ENCODE results near the gene CPZ. TPM values are rescaled to one million over a fixed set of nuclear protein-coding genes. Genes with fewer than 3 reads are reported as not detected.
"Not testable (repeated sequence)": the region's sequence is repeated elsewhere in the genome, so short reads cannot be mapped to it uniquely, and the experiment has no call there.

CPZ gene
- polyA plus RNA-seq, 3 donors: 0.28 to 6.9 (median 3.2) TPM

GRCh38 chr4:8615921-8616787, 23.6 kb downstream of the CPZ start:
- WGBS, 3 donors: 77 to 81% (median 80%) methylated on average over 26 of the region's 26 CpGs

GRCh38 chr4:8616831-8617230, 24.3 kb downstream of the CPZ start:
- H3K27ac ChIP-seq (ENCODE audit: low read depth, low read length): no peak overlapping the region

More at GRCh38 chr4:8615921-8616787, 23.6 kb downstream of the CPZ start:
- H3K27ac ChIP-seq (ENCODE audit: low read depth, low read length): no peak overlapping the region

DNA sequence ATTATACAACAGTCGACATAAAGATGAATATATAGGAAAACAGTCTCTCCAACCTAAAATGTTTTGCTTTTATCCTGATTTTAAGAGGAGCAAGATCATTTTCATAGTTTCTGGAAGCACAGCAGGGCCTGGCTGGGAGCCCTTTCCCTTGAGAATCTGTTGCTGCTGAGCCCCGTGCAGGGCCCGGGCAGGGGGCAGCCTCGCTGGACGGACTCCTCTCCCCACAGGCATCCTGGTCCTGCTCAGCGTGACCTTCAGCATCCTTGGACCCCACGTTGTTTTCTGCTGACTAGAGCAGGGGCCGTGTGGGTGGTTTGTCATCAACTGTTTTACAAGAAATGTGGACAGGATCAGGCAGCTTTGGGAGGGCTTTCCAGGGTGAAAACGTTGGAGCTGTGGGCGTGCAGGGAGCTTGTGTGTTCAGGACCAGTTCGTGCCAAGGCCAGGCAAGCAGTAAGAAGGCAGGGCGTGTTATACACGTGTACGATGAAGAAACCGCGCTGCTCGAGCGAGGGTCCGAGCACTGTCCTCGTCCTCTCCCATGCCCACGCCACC, 25.0 kb downstream of the CPZ start:
- 58 to 72% (median 62%) methylated on average over 21 of the region's 21 CpGs for WGBS, 3 donors
- H3K27ac ChIP-seq (ENCODE audit: low read depth, low read length): no peak overlapping the region

More at GRCh38 chr4:8616831-8617230, 24.3 kb downstream of the CPZ start:
- 67 to 77% (median 69%) methylated on average over 16 of the region's 16 CpGs for WGBS, 3 donors

GRCh38 chr4:8618421-8618820, 25.9 kb downstream of the CPZ start:
- WGBS, 3 donors: 82 to 85% (median 82%) methylated on average over 15 of the region's 15 CpGs
- H3K27ac ChIP-seq (ENCODE audit: low read depth, low read length): no peak overlapping the region

- H3K27ac ChIP-seq (ENCODE audit: low read depth, low read length): no peak overlapping the region
- 83 to 90% (median 88%) methylated on average over 28 of the region's 28 CpGs for WGBS, 3 donors
Measured at GRCh38 chr4:8618961-8619720, 26.6 kb downstream of the CPZ start.

DNA sequence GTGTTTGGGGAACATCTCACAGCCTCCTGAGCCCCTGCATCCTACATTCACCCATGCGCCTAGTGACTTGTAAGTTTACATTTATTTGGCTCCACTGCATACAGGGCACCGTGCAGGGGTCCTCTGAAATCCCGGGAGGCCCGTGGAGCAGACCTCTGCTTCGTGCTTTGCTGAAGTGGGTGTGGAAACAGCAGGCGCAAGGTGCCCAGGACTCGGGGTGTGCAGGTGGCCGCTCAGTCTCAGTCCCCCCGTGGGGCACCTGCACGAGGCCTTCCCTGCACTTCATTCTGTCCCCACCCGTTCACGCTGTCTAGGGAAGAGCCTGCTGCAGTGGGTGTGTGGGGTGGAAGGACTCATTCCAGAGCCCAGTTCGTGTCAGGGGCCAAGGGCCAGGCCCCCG, 28.6 kb downstream of the CPZ start:
- WGBS, 3 donors: 71 to 86% (median 73%) methylated on average over 7 to 11 of the region's 14 CpGs
- H3K27ac ChIP-seq (ENCODE audit: low read depth, low read length): not testable (repeated sequence)

- not testable (repeated sequence) for H3K27ac ChIP-seq (ENCODE audit: low read depth, low read length)
- no CpG with 5 or more reads among the region's 29 CpGs for WGBS, 3 donors
Measured at GRCh38 chr4:8624601-8625272, 32.2 kb downstream of the CPZ start.

DNA sequence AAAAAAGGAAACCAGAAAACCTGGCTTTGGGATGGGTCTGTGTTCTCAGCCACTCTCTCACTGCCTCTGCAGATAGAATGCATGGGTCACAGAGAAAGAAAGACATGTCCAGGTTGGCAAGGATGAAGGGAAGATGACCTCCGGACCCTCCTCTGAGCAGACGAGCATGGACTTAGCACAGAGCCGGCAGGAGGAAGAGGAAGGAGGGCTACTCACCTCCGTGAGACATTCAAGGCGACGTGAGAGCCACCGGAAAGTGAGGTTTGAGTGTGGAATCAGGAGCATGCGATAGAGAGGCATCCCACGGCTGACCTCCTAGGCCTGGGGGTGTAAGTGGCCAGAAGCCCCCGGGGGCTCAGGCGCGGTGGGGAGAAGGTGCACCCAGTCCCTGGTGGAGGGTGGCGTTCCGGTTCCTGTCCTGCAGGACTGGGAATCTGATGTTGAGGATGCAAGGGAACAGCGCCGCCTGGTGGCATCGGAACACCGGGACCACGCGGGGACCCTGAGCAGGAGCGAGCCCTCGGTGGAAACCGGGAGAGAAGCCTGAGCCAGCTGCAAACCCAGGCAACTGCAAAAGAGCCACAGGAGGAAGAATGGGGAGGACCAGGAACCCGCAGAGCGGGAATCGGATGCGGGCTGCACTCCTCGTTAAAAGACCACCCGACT, 37.8 kb downstream of the CPZ start:
- not testable (repeated sequence) for H3K27ac ChIP-seq (ENCODE audit: low read depth, low read length)
- no CpG with 5 or more reads among the region's 29 CpGs for WGBS, 3 donors

DNA sequence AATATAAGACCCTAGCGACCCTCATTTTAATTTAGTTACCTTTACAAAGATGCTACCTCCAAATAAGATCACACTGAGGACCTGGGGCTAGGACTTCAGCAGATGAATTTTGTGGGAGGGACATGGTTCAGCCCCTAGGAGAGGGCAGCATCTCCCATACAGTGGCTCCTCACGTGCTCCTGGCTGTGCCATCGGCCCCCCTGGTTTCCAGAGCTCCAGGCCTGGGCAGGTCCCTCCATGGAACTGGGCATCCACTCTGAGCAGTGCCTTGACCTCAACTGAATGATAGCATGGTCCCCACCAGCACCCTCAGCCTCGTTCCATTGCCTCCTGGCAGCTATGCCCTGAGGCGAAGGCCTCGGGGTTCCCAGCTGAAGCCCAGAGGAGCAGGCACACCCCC, 39.3 kb downstream of the CPZ start:
- WGBS, 3 donors: 69 to 91% (median 84%) methylated on average over 2 to 5 of the region's 6 CpGs
- H3K27ac ChIP-seq (ENCODE audit: low read depth, low read length): not testable (repeated sequence)

DNA sequence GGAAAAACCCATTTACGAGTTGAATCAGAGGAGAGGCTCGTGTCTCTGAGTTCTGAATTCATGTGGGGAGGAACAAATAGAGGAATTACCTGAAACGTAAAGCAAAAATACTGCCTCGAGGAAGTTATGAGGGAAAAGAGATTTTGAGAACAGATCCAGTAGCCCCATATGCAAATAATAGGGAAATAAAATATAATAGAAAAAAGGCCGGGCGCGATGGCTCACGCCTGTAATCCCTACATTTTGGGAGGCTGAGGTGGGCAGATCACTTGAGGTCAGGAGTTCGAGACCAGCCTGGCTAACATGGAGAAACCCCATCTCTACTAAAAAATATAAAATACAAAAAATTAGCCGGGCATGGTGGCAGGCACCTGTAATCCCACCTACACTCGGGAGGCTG, 42.2 kb downstream of the CPZ start:
- WGBS, 3 donors: 74 to 91% (median 76%) methylated on average over 5 to 6 of the region's 11 CpGs
- H3K27ac ChIP-seq (ENCODE audit: low read depth, low read length): not testable (repeated sequence)

DNA sequence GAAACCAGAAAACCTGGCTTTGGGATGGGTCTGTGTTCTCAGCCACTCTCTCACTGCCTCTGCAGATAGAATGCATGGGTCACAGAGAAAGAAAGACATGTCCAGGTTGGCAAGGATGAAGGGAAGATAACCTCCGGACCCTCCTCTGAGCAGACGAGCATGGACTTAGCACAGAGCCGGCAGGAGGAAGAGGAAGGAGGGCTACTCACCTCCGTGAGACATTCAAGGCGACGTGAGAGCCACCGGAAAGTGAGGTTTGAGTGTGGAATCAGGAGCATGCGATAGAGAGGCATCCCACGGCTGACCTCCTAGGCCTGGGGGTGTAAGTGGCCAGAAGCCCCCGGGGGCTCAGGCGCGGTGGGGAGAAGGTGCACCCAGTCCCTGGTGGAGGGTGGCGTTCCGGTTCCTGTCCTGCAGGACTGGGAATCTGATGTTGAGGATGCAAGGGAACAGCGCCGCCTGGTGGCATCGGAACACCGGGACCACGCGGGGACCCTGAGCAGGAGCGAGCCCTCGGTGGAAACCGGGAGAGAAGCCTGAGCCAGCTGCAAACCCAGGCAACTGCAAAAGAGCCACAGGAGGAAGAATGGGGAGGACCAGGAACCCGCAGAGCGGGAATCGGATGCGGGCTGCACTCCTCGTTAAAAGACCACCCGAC, 43.5 kb downstream of the CPZ start:
- H3K27ac ChIP-seq (ENCODE audit: low read depth, low read length): not testable (repeated sequence)
- 28% methylated on average over 3 of the region's 29 CpGs; no CpG with 5 or more reads in 2 of the 3 donors for WGBS, 3 donors

- H3K27ac ChIP-seq (ENCODE audit: low read depth, low read length): no peak overlapping the region
Measured at GRCh38 chr4:8637456-8637984, 45.0 kb downstream of the CPZ start.

DNA sequence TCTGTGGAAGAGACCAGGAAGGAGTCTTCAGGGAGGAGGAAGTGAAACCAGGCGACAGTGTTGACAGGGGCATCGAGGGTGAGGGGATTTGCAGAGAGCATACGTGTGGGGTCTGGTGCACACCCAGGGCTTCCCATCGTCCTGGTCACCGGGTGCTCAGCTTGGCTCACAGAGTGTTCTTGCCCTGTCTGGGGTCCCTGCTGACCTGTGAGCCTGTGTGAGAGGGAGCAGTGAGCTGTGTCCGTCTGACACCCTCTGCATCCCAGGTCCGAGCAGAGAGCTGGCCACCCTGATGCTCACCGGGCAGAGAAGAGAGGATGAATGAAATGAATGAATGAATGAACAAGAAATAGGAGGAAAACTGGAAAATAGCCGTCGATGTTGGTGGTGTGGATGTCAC, 46.5 kb downstream of the CPZ start:
- 56 to 64% (median 60%) methylated on average over 10 of the region's 10 CpGs for WGBS, 3 donors
- no peak overlapping the region for H3K27ac ChIP-seq (ENCODE audit: low read depth, low read length)

More at GRCh38 chr4:8637456-8637984, 45.0 kb downstream of the CPZ start:
- 68 to 77% (median 69%) methylated on average over 2 of the region's 2 CpGs for WGBS, 3 donors

DNA sequence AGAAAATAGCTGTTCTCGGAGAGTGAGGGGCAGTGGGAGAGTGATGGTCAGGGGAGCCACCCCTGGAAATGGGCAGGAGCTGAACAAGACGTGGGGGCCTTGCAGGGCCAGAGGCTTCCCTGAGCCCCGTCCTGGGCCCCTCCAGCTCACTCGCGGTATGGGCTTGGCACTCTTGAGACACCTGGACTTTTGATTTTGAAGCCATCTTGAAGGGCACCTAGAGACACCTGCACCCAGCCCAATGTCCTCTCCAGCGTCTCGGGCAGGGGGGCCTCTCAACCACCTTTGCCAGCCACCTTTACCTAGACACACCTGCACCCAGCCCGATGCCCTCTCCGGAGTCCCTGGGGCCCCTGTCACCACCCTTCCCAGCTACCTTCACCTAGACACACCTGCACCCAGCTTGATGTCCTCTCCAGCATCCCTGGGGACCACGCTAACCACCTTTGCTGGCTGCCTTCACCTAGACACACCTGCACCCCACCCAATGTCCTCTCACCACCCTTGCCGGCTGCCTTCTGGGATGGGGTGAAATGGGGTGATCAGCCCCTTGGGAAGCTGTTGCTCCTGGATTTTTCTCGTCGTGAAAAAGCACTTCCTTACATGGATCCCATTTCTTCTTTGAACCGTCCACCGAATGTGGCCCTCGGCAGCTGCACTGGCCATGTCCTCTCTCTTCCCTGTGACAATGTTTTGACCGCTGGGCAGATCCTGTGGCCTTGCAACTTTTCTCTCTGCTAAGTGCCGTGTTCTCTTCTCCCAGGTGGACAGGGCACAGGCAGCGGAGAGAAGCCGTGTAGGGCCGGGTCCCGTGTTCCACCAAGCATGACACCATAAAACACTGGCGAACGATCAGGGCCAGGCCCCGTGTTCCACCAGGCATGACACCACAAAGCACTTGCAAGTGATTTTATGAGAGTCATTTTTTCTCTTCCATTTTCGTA, 47.5 kb downstream of the CPZ start:
- no peak overlapping the region for H3K27ac ChIP-seq (ENCODE audit: low read depth, low read length)
- 73 to 85% (median 85%) methylated on average over 24 to 26 of the region's 26 CpGs for WGBS, 3 donors

DNA sequence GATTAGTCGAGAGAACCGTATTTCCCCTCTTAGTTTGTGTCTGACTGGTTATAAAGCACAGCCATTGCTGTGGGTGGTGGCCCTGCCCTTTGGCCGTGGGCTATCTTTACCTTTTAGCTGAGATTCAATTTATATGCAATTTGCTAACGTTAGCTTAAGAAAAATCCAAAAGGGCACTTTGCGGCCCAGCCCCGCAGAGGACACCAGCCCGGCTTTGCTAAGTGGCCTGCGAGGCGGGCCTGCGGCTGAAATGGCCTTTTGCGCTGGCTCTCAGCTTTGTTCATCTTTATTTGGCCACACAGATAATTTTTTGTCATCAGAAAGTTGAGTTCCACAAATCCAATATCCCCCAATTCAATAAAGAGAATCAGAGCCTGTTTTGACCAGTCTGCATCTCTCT, 48.3 kb downstream of the CPZ start:
- WGBS, 3 donors: 75 to 86% (median 81%) methylated on average over 11 of the region's 11 CpGs
- no peak overlapping the region for H3K27ac ChIP-seq (ENCODE audit: low read depth, low read length)

DNA sequence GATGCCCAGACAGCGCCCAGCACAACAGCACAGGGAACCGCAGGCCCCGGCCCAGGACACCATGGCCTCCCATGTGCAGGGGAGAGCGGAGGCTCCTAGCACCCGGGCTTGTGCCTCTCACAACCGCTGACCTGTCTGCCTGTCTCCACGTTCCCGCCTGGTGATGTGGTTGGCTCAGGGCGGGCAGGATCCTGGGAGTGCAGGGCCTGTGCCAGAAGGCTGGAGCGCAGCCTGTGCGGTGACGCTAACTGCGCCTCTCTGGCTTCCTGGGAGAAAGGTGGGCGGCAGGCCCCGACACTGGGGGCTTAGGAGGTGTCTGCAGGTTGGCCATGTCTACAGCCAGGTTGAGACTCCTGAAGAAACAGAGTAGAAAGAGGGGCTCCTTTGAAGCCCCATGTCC, 48.7 kb downstream of the CPZ start:
- 87 to 92% (median 88%) methylated on average over 15 of the region's 15 CpGs for WGBS, 3 donors
- no peak overlapping the region for H3K27ac ChIP-seq (ENCODE audit: low read depth, low read length)
